ENCODE results near the gene TRIO.
A peak's percentile ranks its signal among the peaks of the same experiment; 100 is the strongest.

Gene TRIO

GRCh38 chr5:14123974-14124482 is 19.1 kb upstream of the TRIO start:
- peak; percentile 80 for DNase-seq

DNA sequence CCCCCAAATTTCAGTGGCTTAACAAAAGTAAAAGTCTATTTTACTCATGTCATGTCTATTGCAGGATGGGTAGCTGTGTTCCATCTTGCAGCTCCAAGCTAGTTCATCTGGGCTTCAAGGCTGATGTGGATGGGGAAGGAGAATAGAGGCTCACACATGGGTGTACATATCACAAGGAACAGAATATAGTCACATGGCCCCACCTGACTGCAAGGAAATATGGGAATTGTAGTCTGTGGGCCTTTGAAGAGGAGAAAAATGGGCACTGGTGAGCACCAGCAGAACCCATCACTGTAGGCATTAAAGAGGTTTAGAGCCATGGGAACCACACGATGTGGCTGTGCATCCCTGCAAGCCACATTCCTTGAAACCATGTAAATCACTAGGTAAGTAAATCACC is 17.9 kb upstream of the TRIO start:
- DNase-seq: no peak

DNA sequence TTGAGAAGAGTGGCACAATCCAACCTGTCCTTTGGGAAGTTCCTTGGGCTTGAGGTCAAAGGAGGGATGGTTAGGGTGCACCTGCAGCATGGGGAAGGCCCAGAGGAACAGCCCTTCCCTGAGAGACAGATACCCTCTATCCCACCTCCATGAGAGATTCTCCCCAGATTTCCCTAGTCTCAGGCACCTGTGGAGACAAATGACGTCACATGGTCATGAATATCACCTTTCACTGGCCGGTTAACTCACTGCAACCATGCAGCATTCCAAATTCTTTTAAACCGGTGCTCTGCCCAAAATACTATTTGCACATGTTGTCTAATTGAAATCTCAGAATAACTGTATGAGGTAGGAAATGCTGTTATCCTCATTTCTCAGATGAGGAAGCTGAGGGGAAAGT is 15.6 kb upstream of the TRIO start:
- DNase-seq: no peak

DNA sequence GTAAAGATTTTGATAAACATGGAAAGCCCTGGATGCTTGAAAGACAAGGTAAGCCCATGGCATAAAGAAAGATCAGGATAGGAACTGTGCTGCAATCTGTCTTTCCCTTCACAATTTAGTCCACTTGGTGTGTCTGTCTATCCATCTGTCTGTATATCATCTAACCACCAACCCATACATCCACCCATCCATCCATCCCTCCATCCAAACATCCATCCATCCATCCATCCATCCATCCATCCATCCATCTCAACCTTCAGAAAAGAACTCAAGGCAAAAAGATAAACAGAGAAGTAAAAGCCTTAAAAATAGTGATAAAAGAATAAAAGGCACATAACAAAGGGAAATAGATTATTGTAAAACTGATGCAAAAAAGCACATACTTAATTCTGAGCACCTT is 15.1 kb upstream of the TRIO start:
- DNase-seq: no peak

GRCh38 chr5:14129123-14129522 is 14.0 kb upstream of the TRIO start:
- no peak for DNase-seq

DNA sequence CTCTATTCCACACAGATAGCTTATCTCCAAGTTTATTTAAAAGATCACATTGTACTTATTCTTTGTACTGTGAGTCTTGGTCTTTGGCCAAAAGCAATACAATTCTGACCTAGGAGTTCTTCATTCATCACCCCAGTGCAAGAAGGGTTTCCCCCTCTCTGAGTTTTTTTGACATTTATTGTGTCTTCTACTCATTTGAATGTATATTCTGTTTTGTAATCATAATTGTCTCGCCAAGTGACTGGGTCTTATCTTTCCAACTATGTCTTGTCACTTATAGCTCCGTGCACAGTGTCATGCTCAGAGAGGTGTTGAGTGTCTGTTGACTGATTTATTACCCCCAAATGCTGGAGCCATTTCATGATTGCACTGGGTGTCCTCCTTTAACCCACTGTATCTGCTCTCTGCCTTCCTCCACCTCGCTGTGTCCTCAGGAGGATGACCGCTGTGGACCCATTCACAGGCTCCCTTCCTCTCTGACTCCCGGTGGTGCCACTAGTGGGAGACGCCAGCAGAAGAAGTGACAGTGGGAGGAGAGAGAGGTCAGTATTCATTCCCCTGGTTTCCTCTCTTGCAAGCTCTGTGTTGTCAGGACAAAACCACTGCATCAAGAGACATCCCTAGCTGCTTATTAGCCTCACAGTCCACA is 11.2 kb upstream of the TRIO start:
- DNase-seq: no peak

DNA sequence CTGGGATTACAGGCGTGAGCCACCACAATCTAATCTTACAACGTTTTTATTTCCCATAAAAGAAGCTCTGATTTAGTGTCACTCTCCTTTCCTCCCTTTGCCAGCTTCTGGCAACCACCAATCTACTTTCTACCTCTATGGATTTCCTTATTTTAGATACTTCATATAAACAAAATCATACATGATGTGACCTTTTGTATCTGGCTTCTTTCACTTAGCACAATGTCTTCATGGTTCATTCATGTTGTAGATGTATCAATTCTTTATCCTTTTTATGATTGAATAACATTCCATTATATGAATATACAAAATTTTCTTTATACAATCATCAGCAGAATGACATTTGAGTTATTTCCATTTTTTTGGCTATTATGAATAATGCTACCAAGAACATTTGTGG is 9.7 kb upstream of the TRIO start:
- DNase-seq: no peak

DNA sequence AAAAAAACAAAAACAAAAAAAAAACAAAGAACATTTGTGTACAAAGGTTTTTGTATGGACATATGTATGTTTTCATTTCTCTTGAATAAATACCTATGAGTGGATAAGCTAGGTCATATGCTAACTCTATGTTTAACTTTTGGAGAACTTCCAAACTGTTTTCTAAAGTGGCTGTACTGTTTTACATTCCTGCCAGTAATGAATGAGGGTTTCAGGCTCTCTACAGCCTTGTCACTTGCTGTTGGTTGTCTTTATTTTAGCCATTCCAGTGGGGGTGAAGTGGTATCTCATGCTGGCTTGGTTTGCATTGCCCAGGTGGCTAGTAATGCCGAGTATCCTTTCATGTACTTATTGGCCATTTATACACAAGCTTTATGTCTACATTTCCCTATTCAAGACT is 9.1 kb upstream of the TRIO start:
- no peak for DNase-seq

- DNase-seq: no peak
These were observed 8.4 kb upstream of the TRIO start for GRCh38 chr5:14134771-14135170.

DNA sequence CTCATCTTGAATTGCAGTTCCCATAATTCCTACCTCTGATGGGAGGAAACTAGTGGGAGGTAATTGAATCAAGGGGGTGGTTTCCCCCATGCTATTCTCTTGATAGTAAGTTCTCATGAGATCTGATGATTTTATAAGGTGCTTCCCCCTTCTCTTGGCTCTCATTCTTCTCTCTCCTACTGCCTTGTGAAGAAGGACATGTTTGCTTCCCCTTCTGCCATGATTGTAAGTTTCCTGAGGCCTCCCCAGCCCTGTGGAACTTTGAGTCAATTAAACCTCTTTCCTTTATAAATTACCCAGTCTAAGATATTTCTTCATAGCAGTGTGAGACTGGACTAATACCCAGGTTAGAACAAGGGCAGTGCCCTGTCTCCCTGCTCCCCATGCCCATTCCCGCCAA is 7.5 kb upstream of the TRIO start:
- DNase-seq: no peak

GRCh38 chr5:14136228-14136627 is 6.9 kb upstream of the TRIO start:
- DNase-seq: no peak

- no peak for DNase-seq
These were observed 4.3 kb upstream of the TRIO start for GRCh38 chr5:14138608-14139540.

DNA sequence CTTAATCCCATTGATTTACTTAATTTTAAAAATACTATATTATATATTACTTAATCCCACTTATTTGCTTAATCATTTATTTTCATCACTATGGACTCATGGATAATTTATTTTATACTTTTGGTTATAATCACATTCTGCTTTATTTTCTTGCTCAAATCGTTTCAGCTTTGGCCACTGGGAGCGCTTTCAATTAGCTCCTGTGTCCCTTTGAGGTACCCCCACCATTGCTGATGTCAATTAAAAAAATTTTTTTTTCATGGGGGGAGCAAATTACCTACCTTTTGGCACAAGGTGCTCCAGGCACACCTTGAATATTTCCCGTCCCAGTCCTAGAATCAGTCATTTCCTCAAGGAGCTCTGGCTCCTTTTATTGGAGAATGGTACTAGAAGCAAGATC is 1.4 kb upstream of the TRIO start:
- no peak for DNase-seq

DNA sequence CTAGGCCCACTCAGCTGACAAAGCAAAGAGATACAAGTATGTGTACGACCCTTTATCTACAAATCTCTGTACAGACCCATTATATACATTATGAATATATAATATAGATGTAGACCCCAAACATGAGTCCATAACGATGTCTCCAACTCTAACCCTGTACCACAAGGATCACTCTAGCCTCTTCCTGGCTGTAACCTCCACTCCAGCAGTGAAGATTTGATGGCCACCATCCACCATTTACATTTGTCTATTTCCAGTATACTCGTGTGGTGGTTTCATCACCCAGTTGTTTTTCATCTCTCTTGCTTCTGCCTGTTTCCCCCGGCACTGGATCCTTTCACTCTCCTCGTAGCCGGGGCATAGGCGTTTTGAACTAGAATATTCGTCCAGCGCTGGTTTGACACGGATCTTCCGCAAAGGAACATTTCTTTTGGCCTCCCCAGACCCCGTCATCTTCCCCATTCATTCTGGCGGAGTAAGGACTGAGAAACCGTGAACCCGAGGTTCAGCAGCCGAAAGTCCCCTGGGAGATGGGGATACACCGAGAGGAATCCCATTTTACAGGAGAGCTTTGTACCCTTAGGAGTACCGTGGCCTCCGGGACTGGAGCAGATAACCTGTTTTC is 828 bp upstream of the TRIO start:
- no peak for DNase-seq

GRCh38 chr5:14143546-14143840 is 351 bp downstream of the TRIO start:
- DNase-seq: no peak

DNA sequence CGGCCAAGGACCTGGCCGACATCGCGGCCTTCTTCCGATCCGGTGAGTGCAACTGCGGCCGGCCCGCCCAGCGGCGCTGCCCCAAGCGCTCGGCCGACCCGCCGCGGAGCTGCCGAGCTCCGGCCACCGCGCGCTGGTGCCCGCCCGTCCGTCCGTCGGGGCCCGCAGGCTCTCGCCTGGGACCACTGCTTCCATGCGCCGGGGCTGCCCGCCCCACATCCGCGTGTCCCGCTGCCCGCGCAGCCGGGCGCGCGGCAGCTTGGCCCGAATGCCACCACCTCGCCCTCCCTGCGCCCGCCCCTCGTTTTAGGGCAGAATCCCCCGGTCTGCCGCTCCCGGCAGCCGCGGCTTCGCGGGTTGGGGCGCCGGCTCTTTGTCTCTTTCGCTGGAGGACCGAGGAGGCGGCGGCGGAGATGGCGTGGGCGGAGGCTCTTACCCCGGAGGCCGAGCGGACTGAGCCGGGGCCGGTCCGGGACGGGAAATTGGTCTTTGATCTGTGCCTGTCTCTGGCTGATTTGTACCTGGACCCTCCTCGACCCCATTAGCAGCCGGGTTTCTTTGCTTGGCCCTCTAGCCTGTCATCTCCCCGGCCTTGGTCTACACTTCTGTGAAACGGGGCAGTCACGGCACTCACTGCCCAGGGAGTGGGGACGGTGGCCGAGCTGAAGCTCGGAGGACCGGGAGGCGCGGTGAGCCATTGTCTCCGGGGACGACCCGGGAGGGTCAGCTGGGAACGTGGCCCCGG is 871 bp downstream of the TRIO start:
- DNase-seq: no peak

DNA sequence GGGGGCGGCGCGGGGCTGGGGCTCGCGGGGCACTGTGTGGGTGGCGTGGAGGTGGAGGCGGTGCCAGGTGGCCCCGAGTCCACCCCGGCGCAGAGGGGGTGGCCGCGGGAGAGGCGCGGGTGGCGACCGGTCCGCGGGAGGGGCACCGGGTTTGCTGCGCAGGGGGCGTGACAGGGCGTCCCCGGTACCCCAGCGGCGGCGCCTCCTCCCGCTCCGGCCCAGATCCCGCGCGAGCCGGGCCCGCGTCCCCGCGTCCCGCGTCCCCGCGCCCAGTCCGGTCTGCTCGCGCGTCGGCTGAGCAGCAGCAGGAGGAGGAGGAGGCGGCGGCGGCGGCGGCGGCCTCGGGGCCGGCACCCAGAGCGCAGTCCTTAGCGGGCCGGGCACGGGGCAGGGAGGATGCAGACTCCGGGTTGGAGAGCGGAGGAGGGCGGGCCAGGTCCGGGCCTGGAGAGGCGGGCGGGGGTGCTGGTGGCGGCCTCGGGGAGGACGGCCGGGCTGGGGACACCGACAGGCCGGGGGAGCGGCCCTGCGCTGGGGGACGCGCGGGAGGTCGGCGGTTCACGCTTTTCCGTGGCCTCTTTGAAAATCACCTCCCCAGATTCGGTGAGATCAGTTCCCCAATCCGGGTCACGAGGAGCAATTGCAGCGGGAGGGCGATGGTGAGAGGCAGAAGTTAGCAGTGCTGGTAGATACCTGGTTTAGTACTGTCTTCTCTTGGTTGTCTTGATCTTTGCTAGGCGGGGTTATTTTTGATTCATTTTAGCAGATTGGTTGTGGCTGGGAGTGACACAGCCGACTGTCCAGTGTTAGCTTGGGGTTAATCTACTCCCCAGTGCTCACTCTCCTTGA is 1.7 kb downstream of the TRIO start:
- peak; percentile 39 for DNase-seq

DNA sequence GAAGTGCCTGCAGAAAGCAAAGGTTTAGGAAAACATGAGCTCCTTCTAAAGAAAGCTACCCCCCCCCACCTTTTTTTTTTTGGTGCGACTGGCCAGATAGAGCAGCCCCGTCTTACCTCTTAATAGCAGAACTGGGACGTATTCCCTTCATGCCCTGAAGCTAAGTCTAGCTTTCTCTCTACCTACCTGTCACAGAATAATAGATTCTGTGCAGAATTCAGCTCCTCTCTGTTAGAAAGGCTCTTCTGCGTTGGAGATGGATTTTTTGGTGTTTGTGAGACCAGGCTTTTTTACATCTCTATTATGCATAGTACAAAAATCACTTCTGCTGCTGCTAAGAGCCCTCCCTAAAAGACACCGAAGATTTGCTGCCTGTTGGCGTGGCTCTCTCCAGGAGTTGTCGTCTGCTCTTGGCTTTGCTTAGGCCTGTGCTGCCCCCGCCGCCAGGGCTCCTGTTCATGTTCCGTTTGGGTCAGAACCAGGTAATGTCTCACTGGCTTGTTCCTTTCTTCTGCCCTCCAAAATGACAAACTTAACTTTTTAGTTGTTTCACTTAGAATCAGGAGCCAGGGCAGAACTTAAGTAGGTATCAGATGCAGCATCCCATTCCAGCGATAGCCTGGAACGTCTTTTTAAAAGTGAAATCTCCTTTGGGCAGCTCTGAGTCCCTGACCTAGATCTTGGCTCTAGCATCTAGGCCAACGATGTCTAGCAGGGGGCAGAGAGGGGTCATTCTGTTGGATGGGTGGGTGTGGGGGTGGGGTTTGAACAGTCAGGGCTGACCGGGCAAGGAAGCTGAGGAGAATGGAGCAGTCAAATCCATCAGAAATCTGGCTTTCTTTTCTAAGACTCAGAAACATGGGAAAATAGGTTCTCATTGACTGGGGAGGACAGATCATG is 2.5 kb downstream of the TRIO start:
- DNase-seq: no peak

GRCh38 chr5:14146725-14147124 is 3.6 kb downstream of the TRIO start:
- DNase-seq: peak; percentile 68

DNA sequence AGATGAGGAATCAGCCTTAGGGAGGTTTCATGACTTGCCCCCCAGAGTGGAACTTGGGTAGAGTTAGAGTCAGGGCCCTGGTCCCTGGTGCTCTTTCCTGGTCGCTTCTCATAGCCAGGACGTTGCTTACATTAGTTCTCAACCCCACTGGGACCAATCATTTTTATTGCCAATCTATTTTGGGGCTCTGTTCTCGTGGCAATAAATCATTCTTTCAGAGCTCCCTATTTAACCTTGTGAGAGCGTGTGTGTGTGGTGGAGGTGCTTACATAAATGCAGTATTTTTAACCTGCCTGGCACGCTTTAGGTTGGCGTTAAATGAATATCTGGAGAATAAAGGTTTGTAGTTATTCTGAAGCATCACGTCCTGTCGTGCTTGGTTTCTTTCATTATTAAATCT is 4.1 kb downstream of the TRIO start:
- DNase-seq: peak; percentile 17

- no peak for DNase-seq
These were observed 5.3 kb downstream of the TRIO start for GRCh38 chr5:14148483-14148882.

All from NCI-H1105 (cell line).